GM21619 (cell line): ENCODE results near the gene FBLN1.

ENCODE experiments used
- ATAC-seq: cut with Tn5 transposase; IDR thresholded peaks from one replicate; pipeline ENCODE4 v1.9.1; 2021; ENCODE audit not compliant: unreplicated experiment

Gene FBLN1

GRCh38 chr22:45503050-45503815 lies 550 bp downstream of the FBLN1 start:
- no peak for ATAC-seq

GRCh38 chr22:45503816-45504372 lies 1.2 kb downstream of the FBLN1 start:
- no peak for ATAC-seq

- no peak for ATAC-seq
Observed at GRCh38 chr22:45504373-45505341, 2.0 kb downstream of the FBLN1 start.

GRCh38 chr22:45505991-45506747 lies 3.5 kb downstream of the FBLN1 start:
- no peak for ATAC-seq

- ATAC-seq = no peak
Observed at GRCh38 chr22:45506816-45507360, 4.2 kb downstream of the FBLN1 start.

- ATAC-seq = no peak
Observed at GRCh38 chr22:45507798-45508197, 5.1 kb downstream of the FBLN1 start.

GRCh38 chr22:45508814-45509213 lies 6.1 kb downstream of the FBLN1 start:
- no peak for ATAC-seq

GRCh38 chr22:45510376-45511232 lies 7.9 kb downstream of the FBLN1 start:
- ATAC-seq = no peak

GRCh38 chr22:45511847-45512261 lies 9.2 kb downstream of the FBLN1 start:
- ATAC-seq = no peak

- ATAC-seq = no peak
Observed at GRCh38 chr22:45512363-45512762, 9.7 kb downstream of the FBLN1 start.

- no peak for ATAC-seq
Observed at GRCh38 chr22:45515676-45516075, 13.0 kb downstream of the FBLN1 start.

- ATAC-seq = no peak
Observed at GRCh38 chr22:45516163-45516562, 13.5 kb downstream of the FBLN1 start.

GRCh38 chr22:45516923-45517675 lies 14.4 kb downstream of the FBLN1 start:
- no peak for ATAC-seq

GRCh38 chr22:45518136-45518535 lies 15.5 kb downstream of the FBLN1 start:
- no peak for ATAC-seq

- no peak for ATAC-seq
Observed at GRCh38 chr22:45518580-45518991, 15.9 kb downstream of the FBLN1 start.

GRCh38 chr22:45521178-45521577 lies 18.5 kb downstream of the FBLN1 start:
- no peak for ATAC-seq

GRCh38 chr22:45522462-45522861 lies 19.8 kb downstream of the FBLN1 start:
- no peak for ATAC-seq

GRCh38 chr22:45524157-45524556 lies 21.5 kb downstream of the FBLN1 start:
- ATAC-seq = no peak

GRCh38 chr22:45524966-45525365 lies 22.3 kb downstream of the FBLN1 start:
- ATAC-seq = no peak
